Mammary epithelial cell (primary cell): ENCODE data around the gene AGPAT1.

Experiments
- EZH2 ChIP-seq: IDR thresholded peaks from 2 replicates; pipeline ENCODE4 v1.6.1; 2012; ENCODE audit warnings: low read length, inconsistent platforms, borderline replicate concordance
- TF ChIP-seq, protein P1 (sequence below), 2 donors: IDR thresholded peaks in 1 of 2; conservative IDR thresholded peaks in 1 of 2; 2 replicates each; pipeline ENCODE4 v1.5.1; 2011 to 2012; ENCODE audit warnings: inconsistent platforms in 2 of 2, low read length in 2 of 2, mild to moderate bottlenecking in 2 of 2, control low read depth in 1 of 2, low read depth in 1 of 2; ENCODE audit not compliant: insufficient read depth in 1 of 2; ENCODE audit errors: extremely low read depth in 1 of 2

DNA sequence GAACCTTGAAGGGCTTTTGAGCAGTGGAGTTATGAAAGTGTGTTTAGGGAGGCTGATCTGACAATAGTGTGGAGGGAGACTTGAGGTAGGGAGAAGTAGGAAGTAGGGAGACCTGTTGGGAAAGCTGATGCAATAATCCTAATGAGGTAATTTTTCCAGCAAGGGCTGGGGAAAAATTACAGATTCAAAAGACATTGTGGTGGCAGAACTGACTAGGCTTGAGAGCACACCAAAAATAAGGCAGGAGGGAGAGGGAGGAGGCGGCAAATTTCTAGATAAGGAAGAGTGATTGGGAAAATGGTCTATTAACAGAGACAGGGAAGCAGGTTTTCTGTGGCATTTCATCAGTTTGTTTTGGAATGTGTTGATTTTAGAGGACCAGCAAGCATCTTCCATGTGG is 29.6 kb downstream of the AGPAT1 start:
- TF ChIP-seq, protein P1, sequence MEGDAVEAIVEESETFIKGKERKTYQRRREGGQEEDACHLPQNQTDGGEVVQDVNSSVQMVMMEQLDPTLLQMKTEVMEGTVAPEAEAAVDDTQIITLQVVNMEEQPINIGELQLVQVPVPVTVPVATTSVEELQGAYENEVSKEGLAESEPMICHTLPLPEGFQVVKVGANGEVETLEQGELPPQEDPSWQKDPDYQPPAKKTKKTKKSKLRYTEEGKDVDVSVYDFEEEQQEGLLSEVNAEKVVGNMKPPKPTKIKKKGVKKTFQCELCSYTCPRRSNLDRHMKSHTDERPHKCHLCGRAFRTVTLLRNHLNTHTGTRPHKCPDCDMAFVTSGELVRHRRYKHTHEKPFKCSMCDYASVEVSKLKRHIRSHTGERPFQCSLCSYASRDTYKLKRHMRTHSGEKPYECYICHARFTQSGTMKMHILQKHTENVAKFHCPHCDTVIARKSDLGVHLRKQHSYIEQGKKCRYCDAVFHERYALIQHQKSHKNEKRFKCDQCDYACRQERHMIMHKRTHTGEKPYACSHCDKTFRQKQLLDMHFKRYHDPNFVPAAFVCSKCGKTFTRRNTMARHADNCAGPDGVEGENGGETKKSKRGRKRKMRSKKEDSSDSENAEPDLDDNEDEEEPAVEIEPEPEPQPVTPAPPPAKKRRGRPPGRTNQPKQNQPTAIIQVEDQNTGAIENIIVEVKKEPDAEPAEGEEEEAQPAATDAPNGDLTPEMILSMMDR (conservative IDR thresholded peaks at IDR 0.05 in 1 of 2, IDR thresholded peaks at IDR 0.05 in 1 of 2; ENCODE audit: extremely low read depth in 1 of 2, insufficient read depth in 1 of 2, low read depth in 1 of 2, low read length in 2 of 2) = no peak
- TF ChIP-seq EZH2 = no peak
